K562 (cell line): ENCODE results near the gene ZNF333. TPM values are rescaled to one million over a fixed set of nuclear protein-coding genes. Genes with fewer than 3 reads are reported as not detected.
A peak's percentile ranks its signal among the peaks of the same experiment; 100 is the strongest.

ENCODE experiments used
- ATAC-seq: fragments of 200-7000 bp; cut with Tn5 transposase; 3 replicates; pipeline ENCODE4 v1.9.1; 2020; ENCODE audit warnings: moderate library complexity
- BruUV-seq: library from RNA; stranded (reverse); fragments of 400-500 nt; replicated peaks from 2 replicates; lab custom pipeline; 2021; lab: Mats Ljungman, UMichigan
- CTCF ChIA-PET: fragments of 300-600 bp; formaldehyde crosslinking; extraction: SDS; loops from one replicate; lab custom pipeline; 2021; ENCODE audit warnings: low intra/inter-chr PET ratio; lab: Yijun Ruan, JAX
- POLR2A ChIA-PET: fragments of 300-600, 350-650 bp; sonication (Branson Sonifier 250); formaldehyde crosslinking; extraction: SDS; loops from one replicate; lab custom pipeline; 2021; ENCODE audit warnings: antibody characterized with exemption, inconsistent platforms; lab: Yijun Ruan, JAX
- DNase-seq, 4 experiments: peaks; one replicate each; pipeline versions ENCODE4 v3.0.0 to v3.0.0-alpha.2; 2011 to 2018; ENCODE audit warnings: low spot score in 3 of 4, mixed read lengths in 3 of 4; ENCODE audit errors: extremely low read depth in 1 of 4
- FAIRE-seq: peaks from 2 replicates; lab custom pipeline; 2011; peaks lifted over from hg19 to GRCh38; lab: Jason Lieb, UNC
- H2AFZ ChIP-seq: 2 replicates; pipeline ENCODE4 v1.6.0; 2011; ENCODE audit warnings: low read depth, low read length, control low read depth, inconsistent platforms
- H3K27ac ChIP-seq: fragments of 200-600 bp; 3 replicates; pipeline ENCODE4 v1.8.0; 2011; ENCODE audit warnings: low read depth, mild to moderate bottlenecking, control low read depth, inconsistent platforms, low read length, moderate library complexity, mixed read lengths; ENCODE audit errors: extremely low read depth
- H3K27me3 ChIP-seq, 2 experiments: fragments of 300-600 bp in 1 of 2; 2 replicates in 1 of 2; 3 replicates in 1 of 2; pipeline versions ENCODE4 v1.6.0 to v1.8.0; 2011; ENCODE audit warnings: inconsistent platforms in 2 of 2, low read length in 2 of 2, mild to moderate bottlenecking in 1 of 2, mixed read lengths in 1 of 2, moderate library complexity in 1 of 2; ENCODE audit not compliant: control insufficient read depth in 2 of 2, insufficient read depth in 2 of 2
- H3K36me3 ChIP-seq: fragments of 300-600 bp; 3 replicates; pipeline ENCODE4 v1.8.0; 2011; ENCODE audit warnings: mild to moderate bottlenecking, low read length, inconsistent platforms; ENCODE audit not compliant: control insufficient read depth, insufficient read depth
- H3K4me1 ChIP-seq, 2 experiments: fragments of 200-600 bp in 1 of 2; replicated peaks in 1 of 2; 2 replicates in 1 of 2; 3 replicates in 1 of 2; pipeline versions ENCODE4 v1.5.1 to v1.8.0; 2011; ENCODE audit warnings: inconsistent platforms in 2 of 2, low read length in 2 of 2, mild to moderate bottlenecking in 1 of 2, mixed read lengths in 1 of 2, moderate library complexity in 1 of 2; ENCODE audit not compliant: control insufficient read depth in 2 of 2, insufficient read depth in 2 of 2
- H3K4me2 ChIP-seq: 2 replicates; pipeline ENCODE4 v1.6.1; 2011; ENCODE audit warnings: low read length, control low read depth, inconsistent platforms, mixed read lengths; ENCODE audit not compliant: insufficient read depth
- H3K4me3 ChIP-seq: fragments of 200-600 bp; sonication (generic), shearing (Covaris generic); 2 replicates; pipeline ENCODE4 v1.5.1; 2016; ENCODE audit warnings: control low read depth, inconsistent platforms
- H3K79me2 ChIP-seq: fragments of 200-600 bp; 3 replicates; pipeline ENCODE4 v1.8.0; 2011; ENCODE audit warnings: low read length, inconsistent platforms; ENCODE audit not compliant: control insufficient read depth, insufficient read depth
- H3K9ac ChIP-seq, 2 experiments: 2 replicates each; pipeline versions ENCODE4 v1.6.0 to v1.6.1; 2011; ENCODE audit warnings: low read depth in 2 of 2, low read length in 2 of 2, control low read depth in 1 of 2, inconsistent platforms in 1 of 2, mild to moderate bottlenecking in 1 of 2, mixed read lengths in 1 of 2; ENCODE audit not compliant: insufficient read depth in 1 of 2
- H3K9me1 ChIP-seq: one replicate; pipeline ENCODE4 v1.6.0; 2011; ENCODE audit warnings: inconsistent platforms, mild to moderate bottlenecking, low read length, moderate library complexity; ENCODE audit not compliant: control insufficient read depth, insufficient read depth
- H3K9me3 ChIP-seq: replicated peaks from 2 replicates; pipeline ENCODE4 v1.5.1; 2011; ENCODE audit warnings: low read depth, low read length, inconsistent platforms; ENCODE audit not compliant: control insufficient read depth, insufficient read depth
- H4K20me1 ChIP-seq: replicated peaks from 2 replicates; pipeline ENCODE4 v1.6.1; 2011; ENCODE audit warnings: low read length, inconsistent platforms, mixed read lengths; ENCODE audit not compliant: control insufficient read depth, insufficient read depth
- ARNT ChIP-seq, 2 experiments: fragments of 450-650 bp; IDR thresholded peaks; 2 replicates each; pipeline ENCODE4 v1.6.1; 2016; ENCODE audit warnings: mild to moderate bottlenecking in 1 of 2
- FIP1L1 ChIP-seq: fragments of 200-400 bp; formaldehyde crosslinking; IDR thresholded peaks from 2 replicates; pipeline ENCODE4 v1.6.1; 2018; ENCODE audit warnings: mild to moderate bottlenecking, low read depth, low read length; ENCODE audit not compliant: poor library complexity, severe bottlenecking
- KDM1A ChIP-seq, 2 experiments: fragments of 450-650 bp; IDR thresholded peaks; 2 replicates each; pipeline ENCODE4 v1.6.1; 2016; ENCODE audit warnings: mild to moderate bottlenecking in 2 of 2
- KLF10 ChIP-seq: fragments of 250-450 bp; sonication (Bioruptor Pico); IDR thresholded peaks from 2 replicates; pipeline ENCODE4 v1.6.1; 2021; ENCODE audit warnings: matching md5 sums
- ZNF121 ChIP-seq: sonication (generic); formaldehyde crosslinking; conservative IDR thresholded peaks from 2 replicates; pipeline ENCODE4 v1.8.0; 2022; ENCODE audit warnings: missing genetic modification reagents
- ZNF224 ChIP-seq: sonication (generic); formaldehyde crosslinking; IDR thresholded peaks from 2 replicates; pipeline ENCODE4 v1.8.0; 2022; ENCODE audit warnings: mild to moderate bottlenecking, missing genetic modification reagents
- WGBS: fragments of 100-300 bp; shearing (Covaris generic); methylation state at CpG from one replicate; pipeline ENCODE4 v1.1.6; 2016; ENCODE audit warnings: low coverage, mixed read lengths; ENCODE audit not compliant: insufficient coverage; ENCODE audit errors: missing lambda C conversion rate; 5-methylcytosine and 5-hydroxymethylcytosine counted together
- in situ Hi-C: fragments of 300-500 bp; cut with MboI; formaldehyde crosslinking; loops from 4 replicates; pipeline ENCODE4 v1.15.0; 2018; ENCODE audit warnings: inconsistent platforms, mixed read lengths
- intact Hi-C: fragments of 100-400 bp; cut with micrococcal nuclease; formaldehyde crosslinking; loops from 2 replicates; pipeline ENCODE4 v1.14.2; 2022
- polyA plus RNA-seq, 8 experiments: library from polyadenylated mRNA; depleted of rRNA in 4 of 8; stranded (reverse) in 5 of 8; unstranded in 3 of 8; fragments of >200 nt; fragmentation: Nextera tagmentation in 2 of 8; fragmentation: Illumina TruSeq in 1 of 8; extraction: Ambion mirVana in 2 of 8; extraction: Trizol in 1 of 8; gene quantifications; 2 replicates each; pipeline versions ENCODE4 v1.2.1 to v1.2.3, GENCODE V29; 2011 to 2014; ENCODE audit warnings: inconsistent platforms in 1 of 8, missing spikeins in 1 of 8
- total RNA-seq, 7 experiments: library from RNA; depleted of rRNA in 6 of 7; stranded (reverse); fragments of >200 nt in 6 of 7; fragmentation: Illumina TruSeq in 2 of 7; extraction: Trizol in 2 of 7; gene quantifications; 2 replicates each; pipeline versions ENCODE4 v1.2.1 to v1.2.3, GENCODE V29; 2011 to 2021; ENCODE audit warnings: low replicate concordance in 1 of 7

Gene ZNF333
- total and polyA plus RNA-seq, 9 of the 15 experiments (the other 6 are each of a cell fraction or from before 2014, with no cell fraction given) = 2.8 to 10.3 (median 6.3) TPM

DNA sequence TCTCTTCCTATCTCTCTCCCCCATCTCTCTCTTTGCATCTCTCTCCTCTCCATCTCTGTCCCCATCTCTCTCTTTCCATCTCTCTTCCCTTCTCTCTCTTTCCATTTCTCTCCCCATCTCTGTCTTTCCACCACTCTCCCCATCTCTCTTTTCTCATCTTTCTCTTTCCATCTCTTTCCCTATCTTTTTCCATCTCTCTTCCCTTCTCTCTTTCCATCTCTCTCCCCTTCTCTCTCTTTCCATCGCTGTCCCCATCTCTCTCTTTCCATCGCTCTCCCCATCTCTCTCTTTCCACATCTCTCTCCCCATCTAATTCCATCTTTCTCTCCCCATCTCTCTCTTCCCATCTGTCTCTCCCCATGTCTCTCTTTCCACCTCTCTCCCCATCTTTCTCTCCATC is 39.7 kb upstream of the ZNF333 start:
- Histone ChIP-seq H3K27ac (no peak overlapping the region), H3K9me3 (no peaks in the 10 kb centered on the region), H2AFZ (no peak overlapping the region), H3K79me2 (no peaks in the 10 kb centered on the region), H3K27me3 (peaks cover 4 to 12% of the 10 kb centered on the region in 2 experiments; a peak in 4 of 5 replicates), H3K4me3 (no peak overlapping the region), H3K4me2 (no peak overlapping the region), H3K9me1 (no peaks in the 10 kb centered on the region), H3K9ac (no peak overlapping the region), H3K4me1 (no peaks in the 10 kb centered on the region), H3K36me3 (no peaks in the 10 kb centered on the region), H4K20me1 (no peaks in the 10 kb centered on the region)
- 0% methylated on average over 2 of the region's 2 CpGs for WGBS
- BruUV-seq = no TSS peak
- intact Hi-C loops (no loop called here), in situ Hi-C loops (no loop called here)
- CTCF ChIA-PET = no interaction called here
- TF ChIP-seq KLF10 (no peak), ZNF224 (CRISPR knock-in tag) (no peak), KDM1A (IDR thresholded peaks at IDR 0.05) (no peak)
- FAIRE-seq (no peak), ATAC-seq (no peak), DNase-seq (no peak)
- POLR2A ChIA-PET = no interaction called here

GRCh38 chr19:14654786-14655560 is 34.9 kb upstream of the ZNF333 start:
- no peak for ATAC-seq
- Histone ChIP-seq H3K4me3 (no peak overlapping the region), H3K4me1 (no peaks in the 10 kb centered on the region), H3K9me1 (no peaks in the 10 kb centered on the region), H4K20me1 (no peaks in the 10 kb centered on the region), H2AFZ (no peak overlapping the region), H3K9me3 (no peaks in the 10 kb centered on the region), H3K79me2 (no peaks in the 10 kb centered on the region)
- no TSS peak for BruUV-seq
- intact Hi-C loops = no loop called here
- in situ Hi-C loops = no loop called here
- POLR2A ChIA-PET = interaction anchor here (0.6 kb wide), 2 partner anchors 25 to 81 kb away, joined by 3 to 4 read pairs; no protein-coding TSS in a partner anchor
- DNase-seq = no peak
- CTCF ChIA-PET = no interaction called here
- TF ChIP-seq ZNF121 (no peak), ARNT (IDR thresholded peaks at IDR 0.05) (peak in 1 of 2 experiments; percentile 94; a peak in 2 of 4 replicates), FIP1L1 (no peak)
- TF ChIP-seq, all 486 proteins: peak for 1
- no peak overlapping the region for H3K27ac ChIP-seq
- WGBS = 2% methylated on average over 7 of the region's 7 CpGs
- peaks cover 12 to 24% of the 10 kb centered on the region in 2 experiments for H3K27me3 ChIP-seq
- no peak overlapping the region for H3K9ac ChIP-seq
- H3K36me3 ChIP-seq = no peaks in the 10 kb centered on the region
- FAIRE-seq = no peak
- H3K4me2 ChIP-seq = no peak overlapping the region
